GM13976 (cell line): ENCODE data around the gene SPATA12.

Experiments used
- DNase-seq: peaks from one replicate; pipeline ENCODE4 v3.0.0; 2012; ENCODE audit warnings: low spot score
- CTCF ChIP-seq: IDR thresholded peaks from 2 replicates; pipeline ENCODE4 v1.5.1; 2012; ENCODE audit warnings: borderline replicate concordance, mild to moderate bottlenecking; ENCODE audit not compliant: insufficient read depth; ENCODE audit errors: extremely low read depth, missing control alignments, control extremely low read depth
- in situ Hi-C: fragments of 300-500 bp; cut with MboI; formaldehyde crosslinking; loops from one replicate; pipeline ENCODE4 v1.12.0; 2022; ENCODE audit warnings: low sequenced_read_pairs, mixed read lengths, inconsistent platforms; ENCODE audit not compliant: unreplicated experiment

SPATA12 gene

GRCh38 chr3:57085211-57085610 is 24.7 kb downstream of the SPATA12 start:
- in situ Hi-C loops: no loop called here
- DNase-seq: no peak
- TF ChIP-seq CTCF: no peak

DNA sequence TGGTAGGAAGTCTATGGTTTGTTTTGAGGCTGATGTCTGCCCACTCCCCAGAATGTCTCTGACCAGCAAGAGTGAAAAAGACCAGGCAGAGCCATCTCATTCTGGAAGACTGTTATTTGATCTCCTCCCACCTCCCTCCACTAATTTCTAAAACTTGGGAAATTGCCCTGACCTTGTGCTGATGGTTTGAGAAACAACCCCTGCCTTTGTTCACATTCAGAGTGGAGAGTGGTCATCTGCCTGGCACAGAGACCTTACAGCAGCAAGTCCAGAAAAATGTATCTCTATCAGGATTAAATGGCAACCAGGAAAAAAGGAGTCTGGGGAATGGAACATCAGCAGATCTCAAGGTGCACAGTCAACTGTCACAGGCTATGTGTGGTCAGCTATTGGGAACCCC is 25.7 kb downstream of the SPATA12 start:
- DNase-seq: no peak
- TF ChIP-seq CTCF: no peak
- in situ Hi-C loops: no loop called here

GRCh38 chr3:57087361-57088092 is 27.1 kb downstream of the SPATA12 start:
- in situ Hi-C loops: no loop called here
- TF ChIP-seq CTCF: no peak
- no peak for DNase-seq

DNA sequence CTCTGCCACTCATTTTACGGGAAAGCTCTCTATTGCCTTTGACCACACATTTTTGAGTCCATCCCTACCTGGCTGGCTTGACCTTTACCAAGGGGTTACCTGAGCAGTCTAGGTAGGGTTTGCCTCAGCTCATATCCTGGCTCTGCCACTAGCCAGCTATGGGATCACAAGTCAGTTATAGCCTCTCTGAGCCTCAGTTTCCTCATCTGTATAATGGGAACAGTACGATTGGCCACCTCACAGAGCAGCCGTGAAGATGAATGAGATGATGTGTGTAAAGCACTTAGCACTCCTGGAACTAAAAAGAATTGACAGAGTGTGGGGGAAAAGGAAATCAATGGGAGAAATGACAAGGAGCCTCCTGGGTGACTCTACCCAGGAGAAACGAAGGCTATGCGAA is 28.0 kb downstream of the SPATA12 start:
- DNase-seq: no peak
- in situ Hi-C loops: no loop called here
- no peak for TF ChIP-seq CTCF

DNA sequence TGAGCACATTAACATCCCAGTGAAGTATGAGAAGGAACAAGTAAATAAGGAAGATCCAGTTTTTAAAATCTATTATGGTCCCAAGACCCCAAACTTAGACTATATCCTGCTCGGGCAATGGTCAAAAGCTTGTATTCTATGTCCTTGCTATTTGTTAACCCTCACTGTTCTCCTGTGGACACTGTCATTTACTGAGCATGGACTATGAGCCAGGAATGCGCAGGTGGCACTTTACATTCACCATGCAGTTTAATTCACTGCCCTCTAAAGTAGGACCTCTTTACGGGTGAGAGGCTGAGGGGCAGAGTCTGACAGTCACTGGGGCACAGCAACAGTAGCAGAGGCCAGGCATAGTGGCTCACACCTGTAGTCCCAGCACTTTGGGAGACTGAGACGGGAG is 28.6 kb downstream of the SPATA12 start:
- no peak for DNase-seq
- in situ Hi-C loops: no loop called here
- no peak for TF ChIP-seq CTCF

GRCh38 chr3:57091521-57092273 is 31.2 kb downstream of the SPATA12 start:
- in situ Hi-C loops: no loop called here
- no peak for TF ChIP-seq CTCF
- DNase-seq: no peak
